Measurements from ENCODE around the gene CSNK1D. TPM values are rescaled to one million over a fixed set of nuclear protein-coding genes. Genes with fewer than 3 reads are reported as not detected.

CSNK1D gene
- total and polyA plus RNA-seq, 7 experiments from 2014 or later, result 46.1 to 249 (median 170) TPM

- Mint-ChIP-seq H3K4me3 (peak overlapping the region in 3 of 10 donors; percentile 30 to 59 (median 51)), H3K27me3 (no peaks in the 10 kb centered on the region), H3K4me1 (peaks cover 27 to 67% (median 50%) of the 10 kb centered on the region in 7 donors), H3K27ac (peak overlapping the region; percentile 87 to 98 (median 95)), H3K9me3 (no peaks in the 10 kb centered on the region), H3K36me3 (peaks cover 0 to 5% (median 0%) of the 10 kb centered on the region in 5 donors)
- Histone ChIP-seq H3K27me3 (ENCODE audit: control insufficient read depth in 2 of 2, insufficient read depth in 2 of 2, low read length in 2 of 2) (no peaks in the 10 kb centered on the region), H3K4me3 (ENCODE audit: low read length) (no peak overlapping the region), H3K9me3 (ENCODE audit: control insufficient read depth in 2 of 3, low read length in 3 of 3) (no peaks in the 10 kb centered on the region), H3K4me1 (ENCODE audit: control insufficient read depth in 2 of 2, insufficient read depth in 2 of 2, low read length in 2 of 2) (peaks cover 19 to 28% of the 10 kb centered on the region in 2 donors), H3K27ac (ENCODE audit: low read depth, low read length) (peak overlapping the region; percentile 64), H3K36me3 (ENCODE audit: control insufficient read depth in 2 of 3, insufficient read depth in 3 of 3, low read length in 3 of 3) (no peaks in the 10 kb centered on the region)
- ChIA-PET CTCF (interaction anchor here (0.8 to 1.8 kb wide), 5 partner anchors 31 to 115 kb away, joined by 3 to 11 read pairs (median 4); no protein-coding TSS in a partner anchor), POLR2A (interaction anchor here (0.7 to 1.9 kb wide), 13 partner anchors 10 to 168 kb away, joined by 3 to 24 read pairs (median 5); partner anchors contain the start of genes CD7, DCXR and SLC16A3)
- intact Hi-C loops (cut with micrococcal nuclease), result loop anchor here in 1 of 2 donors (5.0 kb wide), 1 partner anchor 168 kb away; the partner anchor contains the start of gene DCXR
- peak in 1 of 9 donors; percentile 8 for DNase-seq
- ATAC-seq, result no peak
Observed at GRCh38 chr17:82204831-82205719, 68.4 kb downstream of the CSNK1D start.

- ChIA-PET CTCF (interaction anchor here (1.2 kb wide), 1 partner anchor 32 kb away, joined by 3 read pairs; no protein-coding TSS in a partner anchor), POLR2A (interaction anchor here (1.4 to 1.6 kb wide), 2 partner anchors 9 to 16 kb away, joined by 3 to 15 read pairs; partner anchors contain the start of gene CCDC57)
- no peak overlapping the region for H3K4me3 Mint-ChIP-seq
- Histone ChIP-seq H3K9me3 (ENCODE audit: control insufficient read depth in 2 of 3, low read length in 3 of 3) (no peaks in the 10 kb centered on the region), H3K27me3 (ENCODE audit: control insufficient read depth in 2 of 2, insufficient read depth in 2 of 2, low read length in 2 of 2) (no peaks in the 10 kb centered on the region), H3K4me3 (ENCODE audit: low read length) (no peak overlapping the region), H3K4me1 (ENCODE audit: control insufficient read depth in 2 of 2, insufficient read depth in 2 of 2, low read length in 2 of 2) (peaks cover 25 to 36% of the 10 kb centered on the region in 2 donors), H3K27ac (ENCODE audit: low read depth, low read length) (no peak overlapping the region), H3K36me3 (ENCODE audit: control insufficient read depth in 2 of 3, insufficient read depth in 3 of 3, low read length in 3 of 3) (no peaks in the 10 kb centered on the region)
- ATAC-seq (no peak), DNase-seq (peak in 1 of 9 donors; percentile 7)
- no peaks in the 10 kb centered on the region for H3K9me3 Mint-ChIP-seq
- H3K36me3 Mint-ChIP-seq, result peaks cover 0 to 5% (median 0%) of the 10 kb centered on the region in 5 donors
- peak overlapping the region in 6 of 9 donors; percentile 43 to 97 (median 75) for H3K27ac Mint-ChIP-seq
- intact Hi-C loops (cut with micrococcal nuclease), result no loop called here
- H3K27me3 Mint-ChIP-seq, result no peaks in the 10 kb centered on the region
- peaks cover 32 to 71% (median 58%) of the 10 kb centered on the region in 7 donors for H3K4me1 Mint-ChIP-seq
Observed at GRCh38 chr17:82203920-82204319, 69.6 kb downstream of the CSNK1D start.

- Histone ChIP-seq H3K27ac (ENCODE audit: low read depth, low read length) (peak overlapping the region; percentile 27), H3K27me3 (ENCODE audit: control insufficient read depth in 2 of 2, insufficient read depth in 2 of 2, low read length in 2 of 2) (no peaks in the 10 kb centered on the region), H3K9me3 (ENCODE audit: control insufficient read depth in 2 of 3, low read length in 3 of 3) (no peaks in the 10 kb centered on the region), H3K36me3 (ENCODE audit: control insufficient read depth in 2 of 3, insufficient read depth in 3 of 3, low read length in 3 of 3) (peaks cover 0 to 1% (median 0%) of the 10 kb centered on the region in 3 experiments), H3K4me1 (ENCODE audit: control insufficient read depth in 2 of 2, insufficient read depth in 2 of 2, low read length in 2 of 2) (peaks cover 25 to 41% of the 10 kb centered on the region in 2 donors), H3K4me3 (ENCODE audit: low read length) (no peak overlapping the region)
- no peak for DNase-seq
- ATAC-seq, result no peak
- Mint-ChIP-seq H3K4me3 (peak overlapping the region in 2 of 10 donors; percentile 4 to 18), H3K4me1 (peaks cover 38 to 75% (median 66%) of the 10 kb centered on the region in 7 donors), H3K27ac (peak overlapping the region; percentile 71 to 96 (median 84)), H3K27me3 (no peaks in the 10 kb centered on the region), H3K9me3 (no peaks in the 10 kb centered on the region), H3K36me3 (peaks cover 0 to 10% (median 5%) of the 10 kb centered on the region in 5 donors)
- intact Hi-C loops (cut with micrococcal nuclease), result no loop called here
- ChIA-PET CTCF (interaction anchor here (1.2 kb wide), 1 partner anchor 33 kb away, joined by 3 read pairs; no protein-coding TSS in a partner anchor), POLR2A (interaction anchor here (1.4 to 1.6 kb wide), 2 partner anchors 10 to 17 kb away, joined by 3 to 15 read pairs; partner anchors contain the start of gene CCDC57)
Observed at GRCh38 chr17:82202981-82203380, 70.5 kb downstream of the CSNK1D start.

- H3K4me3 ChIP-seq (ENCODE audit: low read length), result no peak overlapping the region
- H3K27me3 ChIP-seq (ENCODE audit: control insufficient read depth in 2 of 2, insufficient read depth in 2 of 2, low read length in 2 of 2), result no peaks in the 10 kb centered on the region
- no peaks in the 10 kb centered on the region for H3K9me3 ChIP-seq (ENCODE audit: control insufficient read depth in 2 of 3, low read length in 3 of 3)
- Mint-ChIP-seq H3K27me3 (no peaks in the 10 kb centered on the region), H3K9me3 (no peaks in the 10 kb centered on the region), H3K36me3 (peaks cover 0 to 12% (median 7%) of the 10 kb centered on the region in 5 donors), H3K4me1 (peaks cover 32 to 69% (median 66%) of the 10 kb centered on the region in 7 donors), H3K27ac (peak overlapping the region in 8 of 9 donors; percentile 51 to 96 (median 79)), H3K4me3 (peak overlapping the region in 9 of 10 donors; percentile 17 to 87 (median 38))
- DNase-seq (peak in 3 of 9 donors; percentile 29 to 47 (median 39)), ATAC-seq (no peak)
- peaks cover 0 to 13% (median 0%) of the 10 kb centered on the region in 3 experiments for H3K36me3 ChIP-seq (ENCODE audit: control insufficient read depth in 2 of 3, insufficient read depth in 3 of 3, low read length in 3 of 3)
- CTCF ChIA-PET, result interaction anchor here (0.8 to 1.4 kb wide), 4 partner anchors 10 to 172 kb away, joined by 3 to 4 read pairs (median 3); partner anchors contain the start of gene CD7
- intact Hi-C loops (cut with micrococcal nuclease), result no loop called here
- H3K27ac ChIP-seq (ENCODE audit: low read depth, low read length), result peak overlapping the region; percentile 44
- H3K4me1 ChIP-seq (ENCODE audit: control insufficient read depth in 2 of 2, insufficient read depth in 2 of 2, low read length in 2 of 2), result peaks cover 23 to 41% of the 10 kb centered on the region in 2 donors
- POLR2A ChIA-PET, result interaction anchor here (0.6 to 2.4 kb wide), 14 partner anchors 11 to 294 kb away, joined by 3 to 13 read pairs (median 3); partner anchors contain the start of genes CCDC57, CENPX, LRRC45 and SECTM1
Observed at GRCh38 chr17:82201498-82201910, 72.0 kb downstream of the CSNK1D start.

- intact Hi-C loops (cut with micrococcal nuclease), result no loop called here
- POLR2A ChIA-PET, result interaction anchor here (0.6 to 2.4 kb wide), 20 partner anchors 9 to 295 kb away, joined by 3 to 13 read pairs (median 4); partner anchors contain the start of genes CCDC57, CENPX, LRRC45 and SECTM1
- H3K27ac ChIP-seq (ENCODE audit: low read depth, low read length), result peak overlapping the region; percentile 44
Observed at GRCh38 chr17:82200743-82201497, 72.6 kb downstream of the CSNK1D start.

More at GRCh38 chr17:82200743-82201497, 72.6 kb downstream of the CSNK1D start:
- peak overlapping the region; percentile 77 to 97 (median 91) for H3K27ac Mint-ChIP-seq
- peak overlapping the region; percentile 51 to 87 (median 76) for H3K4me3 Mint-ChIP-seq
- H3K9me3 Mint-ChIP-seq, result no peaks in the 10 kb centered on the region
- Histone ChIP-seq H3K4me1 (ENCODE audit: control insufficient read depth in 2 of 2, insufficient read depth in 2 of 2, low read length in 2 of 2) (peaks cover 17 to 35% of the 10 kb centered on the region in 2 donors), H3K4me3 (ENCODE audit: low read length) (no peak overlapping the region), H3K27me3 (ENCODE audit: control insufficient read depth in 2 of 2, insufficient read depth in 2 of 2, low read length in 2 of 2) (no peaks in the 10 kb centered on the region), H3K36me3 (ENCODE audit: control insufficient read depth in 2 of 3, insufficient read depth in 3 of 3, low read length in 3 of 3) (peaks cover 0 to 19% (median 0%) of the 10 kb centered on the region in 3 experiments), H3K9me3 (ENCODE audit: control insufficient read depth in 2 of 3, low read length in 3 of 3) (no peaks in the 10 kb centered on the region)
- ATAC-seq (peak; percentile 97), DNase-seq (peak in 8 of 9 donors; percentile 52 to 90 (median 88))
- CTCF ChIA-PET, result interaction anchor here (0.8 to 1.4 kb wide), 5 partner anchors 11 to 171 kb away, joined by 3 to 4 read pairs (median 3); partner anchors contain the start of gene CD7
- no peaks in the 10 kb centered on the region for H3K27me3 Mint-ChIP-seq
- H3K4me1 Mint-ChIP-seq, result peaks cover 28 to 64% (median 63%) of the 10 kb centered on the region in 7 donors
- H3K36me3 Mint-ChIP-seq, result peaks cover 0 to 15% (median 11%) of the 10 kb centered on the region in 5 donors
